CD4-positive, alpha-beta T cell (primary cell): ENCODE results near the gene C2orf42. TPM values are rescaled to one million over a fixed set of nuclear protein-coding genes. Genes with fewer than 3 reads are reported as not detected.
"Not testable (repeated sequence)": the region's sequence is repeated elsewhere in the genome, so short reads cannot be mapped to it uniquely, and the experiment has no call there.

ENCODE experiments used
- ATAC-seq: fragments of 200-7000 bp; cut with Tn5 transposase; one replicate; pipeline ENCODE4 v1.10.0; 2022; ENCODE audit warnings: mild to moderate bottlenecking; ENCODE audit not compliant: poor library complexity
- CTCF ChIA-PET: fragments of 350-600 bp; sonication (Branson Sonifier 250); formaldehyde crosslinking; loops from one replicate; lab custom pipeline; 2021; ENCODE audit warnings: antibody characterized with exemption, inconsistent platforms; lab: Charles Lee
- POLR2A ChIA-PET: fragments of 350-600 bp; sonication (Branson Sonifier 250); formaldehyde crosslinking; loops from one replicate; lab custom pipeline; 2021; ENCODE audit warnings: antibody characterized with exemption, inconsistent platforms; lab: Charles Lee
- DNase-seq, 14 experiments: peaks; one replicate each; pipeline ENCODE4 v3.0.0-alpha.2; 2013 to 2020; ENCODE audit warnings: mixed read lengths in 2 of 14
- H3K27ac ChIP-seq, 2 donors: one replicate each; pipeline versions ENCODE4 v1.5.1 to v1.7.0; 2013; ENCODE audit warnings: low read length in 2 of 2, low read depth in 1 of 2, mild to moderate bottlenecking in 1 of 2
- H3K27me3 ChIP-seq, 2 experiments: 1 replicate in 1 of 2; 2 replicates in 1 of 2; pipeline versions ENCODE4 v1.6.1 to v1.7.0; 2013; ENCODE audit warnings: low read length in 2 of 2, control low read depth in 1 of 2, mild to moderate bottlenecking in 1 of 2, moderate library complexity in 1 of 2; ENCODE audit not compliant: insufficient read depth in 2 of 2, control insufficient read depth in 1 of 2
- H3K36me3 ChIP-seq: one replicate; pipeline ENCODE4 v1.6.1; 2013; ENCODE audit warnings: low read length, control low read depth; ENCODE audit not compliant: insufficient read depth
- H3K4me1 ChIP-seq: one replicate; pipeline ENCODE4 v1.6.1; 2013; ENCODE audit warnings: low read length, control low read depth; ENCODE audit not compliant: insufficient read depth
- H3K4me3 ChIP-seq: one replicate; pipeline ENCODE4 v1.5.1; 2013; ENCODE audit warnings: mild to moderate bottlenecking, low read length, moderate library complexity
- H3K9me3 ChIP-seq, 2 experiments: 1 replicate in 1 of 2; 2 replicates in 1 of 2; pipeline versions ENCODE4 v1.6.1 to v1.7.0; 2013; ENCODE audit warnings: low read length in 2 of 2, mild to moderate bottlenecking in 2 of 2, control low read depth in 1 of 2, moderate library complexity in 1 of 2; ENCODE audit not compliant: control insufficient read depth in 1 of 2, insufficient read depth in 1 of 2
- H3K27ac Mint-ChIP-seq: one replicate; pipeline ENCODE4 v1.8.0; 2020; ENCODE audit warnings: mixed read lengths
- H3K27me3 Mint-ChIP-seq: one replicate; pipeline ENCODE4 v1.8.0; 2021; ENCODE audit warnings: mixed read lengths
- H3K36me3 Mint-ChIP-seq: one replicate; pipeline ENCODE4 v1.8.0; 2021; ENCODE audit warnings: low read depth, mixed read lengths
- H3K4me1 Mint-ChIP-seq: one replicate; pipeline ENCODE4 v1.8.0; 2021; ENCODE audit warnings: low read depth, mixed read lengths
- H3K4me3 Mint-ChIP-seq: one replicate; pipeline ENCODE4 v1.8.0; 2020; ENCODE audit warnings: mild to moderate bottlenecking, mixed read lengths
- H3K9me3 Mint-ChIP-seq: one replicate; pipeline ENCODE4 v1.8.0; 2020; ENCODE audit warnings: mixed read lengths
- intact Hi-C, 2 experiments: fragments of 100-400 bp; cut with DNase I in 1 of 2; cut with micrococcal nuclease in 1 of 2; formaldehyde crosslinking; loops; one replicate each; pipeline versions ENCODE4 v1.15.1 to v1.9.0; 2023 to 2025; cut with DNase I, micrococcal nuclease
- total RNA-seq, 174 experiments: library from RNA in 2 of 174; stranded (reverse) in 2 of 174; gene quantifications; one replicate each; pipeline ENCODE4 v1.2.3 and lab custom pipeline; 2021 to 2026
- TF ChIP-seq, protein P1 (sequence below): fragments of 200-600 bp; IDR thresholded peaks from one replicate; pipeline ENCODE4 v1.8.0; 2022; ENCODE audit warnings: antibody characterized with exemption, mild to moderate bottlenecking

C2orf42 gene
- total RNA-seq, 2 experiments from 2014 or later, result 16.9 to 18.4 TPM

DNA sequence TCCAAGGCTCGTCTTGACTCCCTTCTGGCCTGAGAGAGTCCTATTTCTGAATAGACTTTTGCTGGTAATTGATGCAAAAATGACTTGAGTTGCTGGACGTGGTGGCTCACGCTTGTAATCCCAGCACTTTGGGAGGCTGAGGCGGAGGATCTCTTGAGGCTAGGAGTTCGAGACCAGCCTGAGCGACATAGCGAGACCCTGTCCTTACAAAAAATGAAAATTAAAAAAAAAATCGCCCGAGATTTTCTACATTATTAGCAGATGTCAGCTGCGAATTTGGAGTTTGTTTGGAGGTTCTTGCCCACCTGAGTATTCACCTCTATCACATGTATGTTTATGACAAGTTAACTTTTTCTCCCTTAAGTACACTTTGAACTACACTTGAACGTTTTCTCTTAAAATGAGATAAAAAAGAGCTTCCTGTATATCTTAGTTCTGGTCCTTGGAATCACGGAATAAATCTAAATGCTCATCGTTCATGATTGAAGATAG, 471 bp upstream of the C2orf42 start:
- Mint-ChIP-seq H3K27ac (peak overlapping the region; percentile 95), H3K4me1 (peaks cover 12% of the 10 kb centered on the region), H3K4me3 (peak overlapping the region; percentile 91), H3K9me3 (no peaks in the 10 kb centered on the region), H3K27me3 (no peaks in the 10 kb centered on the region), H3K36me3 (peaks cover 10% of the 10 kb centered on the region)
- TF ChIP-seq, protein P1, sequence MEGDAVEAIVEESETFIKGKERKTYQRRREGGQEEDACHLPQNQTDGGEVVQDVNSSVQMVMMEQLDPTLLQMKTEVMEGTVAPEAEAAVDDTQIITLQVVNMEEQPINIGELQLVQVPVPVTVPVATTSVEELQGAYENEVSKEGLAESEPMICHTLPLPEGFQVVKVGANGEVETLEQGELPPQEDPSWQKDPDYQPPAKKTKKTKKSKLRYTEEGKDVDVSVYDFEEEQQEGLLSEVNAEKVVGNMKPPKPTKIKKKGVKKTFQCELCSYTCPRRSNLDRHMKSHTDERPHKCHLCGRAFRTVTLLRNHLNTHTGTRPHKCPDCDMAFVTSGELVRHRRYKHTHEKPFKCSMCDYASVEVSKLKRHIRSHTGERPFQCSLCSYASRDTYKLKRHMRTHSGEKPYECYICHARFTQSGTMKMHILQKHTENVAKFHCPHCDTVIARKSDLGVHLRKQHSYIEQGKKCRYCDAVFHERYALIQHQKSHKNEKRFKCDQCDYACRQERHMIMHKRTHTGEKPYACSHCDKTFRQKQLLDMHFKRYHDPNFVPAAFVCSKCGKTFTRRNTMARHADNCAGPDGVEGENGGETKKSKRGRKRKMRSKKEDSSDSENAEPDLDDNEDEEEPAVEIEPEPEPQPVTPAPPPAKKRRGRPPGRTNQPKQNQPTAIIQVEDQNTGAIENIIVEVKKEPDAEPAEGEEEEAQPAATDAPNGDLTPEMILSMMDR, result no peak
- Histone ChIP-seq H3K27ac (peak overlapping the region; percentile 95 to 98), H3K27me3 (no peaks in the 10 kb centered on the region), H3K36me3 (peaks cover 2% of the 10 kb centered on the region), H3K4me1 (peaks cover 7% of the 10 kb centered on the region), H3K9me3 (no peaks in the 10 kb centered on the region), H3K4me3 (peak overlapping the region; percentile 88)
- intact Hi-C loops, result loop anchor here (2.0 to 5.0 kb wide), 8 partner anchors 48 to 111 kb away; partner anchors contain the start of genes PCBP1 (in 2 of the 2), FAM136A (in 1 of the 2), SNRPG (in 1 of the 2) and TIA1 (in 1 of the 2)
- DNase-seq (no peak), ATAC-seq (no peak)
- ChIA-PET POLR2A (interaction anchor here (0.5 to 2.8 kb wide), 52 partner anchors 8 to 1175 kb away, joined by 3 to 89 read pairs (median 5); partner anchors contain the start of genes AAK1, FAM136A, MXD1 and NAGK), CTCF (interaction anchor here (1.1 to 2.9 kb wide), 10 partner anchors 8 to 298 kb away, joined by 3 to 11 read pairs (median 4); partner anchors contain the start of genes FAM136A, MXD1 and SNRNP27)

DNA sequence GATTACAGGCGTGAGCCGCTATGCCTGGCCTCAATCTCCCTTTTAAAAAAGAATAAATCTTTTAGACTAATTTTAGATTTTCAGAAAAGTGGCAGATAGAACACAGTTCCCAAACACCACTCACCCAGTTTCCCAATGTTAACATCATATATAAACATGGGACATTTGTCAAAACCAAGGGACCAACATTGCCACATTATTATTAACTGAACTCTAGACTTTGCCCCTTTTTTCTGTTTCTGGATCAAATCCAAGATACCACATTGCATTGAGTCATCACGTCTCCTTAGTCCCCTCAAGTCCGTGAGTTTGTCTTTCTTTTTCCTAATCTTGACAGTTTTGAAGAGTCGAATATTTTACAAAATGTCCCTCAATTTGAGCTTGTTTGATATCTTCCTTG, 2.4 kb downstream of the C2orf42 start:
- ChIA-PET POLR2A (interaction anchor here (1.2 kb wide), 1 partner anchor 105 kb away, joined by 3 read pairs; the partner anchor contains the start of gene SNRPG), CTCF (no interaction called here)
- intact Hi-C loops, result no loop called here
- Mint-ChIP-seq H3K36me3 (peaks cover 16% of the 10 kb centered on the region), H3K27ac (peak overlapping the region; percentile 67), H3K4me3 (peak overlapping the region; percentile 64), H3K27me3 (no peaks in the 10 kb centered on the region), H3K4me1 (peaks cover 12% of the 10 kb centered on the region), H3K9me3 (no peaks in the 10 kb centered on the region)
- Histone ChIP-seq H3K4me1 (peaks cover 7% of the 10 kb centered on the region), H3K27me3 (no peaks in the 10 kb centered on the region), H3K4me3 (no peak overlapping the region), H3K9me3 (no peaks in the 10 kb centered on the region), H3K36me3 (peaks cover 2% of the 10 kb centered on the region), H3K27ac (no peak overlapping the region)
- TF ChIP-seq, protein P1, result no peak
- no peak for ATAC-seq
- no peak for DNase-seq

DNA sequence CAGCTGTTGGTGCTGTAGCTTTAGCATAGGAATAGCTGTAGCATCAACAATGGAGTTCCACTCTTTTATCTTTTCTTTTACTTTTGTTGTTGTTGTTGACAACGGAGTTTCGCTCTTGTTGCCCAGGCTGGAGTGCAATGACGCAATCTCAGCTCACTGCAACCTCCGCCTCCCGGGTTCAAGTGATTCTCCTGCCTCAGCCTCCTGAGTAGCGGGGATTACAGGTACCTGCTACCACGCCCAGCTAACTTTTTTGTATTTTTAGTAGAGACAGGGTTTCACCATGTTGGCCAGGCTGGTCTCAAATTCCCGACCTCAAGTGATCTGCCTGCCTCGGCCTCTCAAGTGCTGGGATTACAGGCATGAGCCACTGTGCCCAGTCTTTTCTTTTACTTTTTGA, 3.6 kb downstream of the C2orf42 start:
- H3K27me3 ChIP-seq, H3K4me1 ChIP-seq, H3K4me3 Mint-ChIP-seq, DNase-seq, H3K4me3 ChIP-seq, intact Hi-C loops, H3K9me3 Mint-ChIP-seq, H3K27ac Mint-ChIP-seq, H3K9me3 ChIP-seq, H3K27ac ChIP-seq, H3K27me3 Mint-ChIP-seq, CTCF ChIA-PET, ATAC-seq, POLR2A ChIA-PET, H3K36me3 ChIP-seq: not testable (repeated sequence)
- Mint-ChIP-seq H3K4me1 (peaks cover 12% of the 10 kb centered on the region), H3K36me3 (peaks cover 23% of the 10 kb centered on the region)
